DOHH2 (cell line): ENCODE measurements around the gene TRAF4.

ENCODE experiments used
- CTCF ChIP-seq: fragments of 200-600 bp; sonication (generic); IDR thresholded peaks from one replicate; pipeline ENCODE4 v1.5.1; 2014; ENCODE audit warnings: antibody characterized with exemption, mild to moderate bottlenecking, low read depth, low read length; ENCODE audit not compliant: poor library complexity, severe bottlenecking
- EZH2phosphoT487 ChIP-seq: fragments of 200-600 bp; sonication (generic); IDR thresholded peaks from 2 replicates; pipeline ENCODE4 v1.6.1; 2017; ENCODE audit warnings: borderline replicate concordance, mild to moderate bottlenecking, antibody characterized with exemption, low read length, moderate library complexity, mixed read lengths

DNA sequence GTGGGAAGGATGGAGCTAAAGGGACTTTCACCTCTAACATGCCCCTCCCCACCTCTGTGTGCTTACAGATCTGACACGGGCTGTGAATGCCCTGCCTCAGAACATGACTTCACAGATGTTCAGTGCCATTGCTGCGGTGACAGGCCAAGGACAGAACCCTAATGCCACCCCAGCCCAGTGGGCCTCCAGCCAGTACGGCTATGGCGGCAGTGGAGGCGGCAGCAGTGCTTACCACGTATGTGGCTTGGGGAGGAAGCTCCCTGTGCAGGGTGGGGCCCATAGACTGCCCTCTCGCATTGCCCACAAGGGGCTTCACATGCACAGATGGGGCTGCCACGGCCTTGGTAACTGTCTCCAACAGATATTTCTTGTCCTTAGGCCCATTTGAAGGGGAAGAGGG, 43.5 kb upstream of the TRAF4 start:
- TF ChIP-seq CTCF (no peak), EZH2phosphoT487 (no peak)
